22Rv1 (cell line): Measurements from ENCODE around the gene RTL1.

Experiments used
- ZFX ChIP-seq: fragments of 450-650 bp; IDR thresholded peaks from 2 replicates; pipeline ENCODE4 v1.6.1; 2017; ENCODE audit warnings: antibody characterized with exemption, borderline replicate concordance
- TF ChIP-seq, protein P1 (sequence below): fragments of 450-650 bp; IDR thresholded peaks from 2 replicates; pipeline ENCODE4 v1.5.1; 2017; ENCODE audit warnings: mild to moderate bottlenecking

DNA sequence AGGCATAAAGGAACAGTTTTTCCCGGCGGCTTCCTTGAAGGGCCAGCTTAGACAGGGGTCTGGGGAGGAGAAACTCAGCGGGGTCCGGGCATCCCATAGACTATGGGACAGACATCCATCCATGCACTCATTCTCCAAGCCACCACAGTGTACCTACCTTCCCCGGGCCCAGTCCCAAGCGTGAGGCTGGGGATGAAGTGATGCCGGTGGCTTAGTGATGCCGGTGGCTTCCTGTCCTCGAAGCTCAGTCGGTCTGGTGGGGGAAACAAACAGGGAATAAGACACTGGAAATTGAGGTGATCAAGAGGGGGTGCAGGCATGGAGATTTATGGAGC lies 421 bp downstream of the RTL1 start:
- TF ChIP-seq, protein P1, sequence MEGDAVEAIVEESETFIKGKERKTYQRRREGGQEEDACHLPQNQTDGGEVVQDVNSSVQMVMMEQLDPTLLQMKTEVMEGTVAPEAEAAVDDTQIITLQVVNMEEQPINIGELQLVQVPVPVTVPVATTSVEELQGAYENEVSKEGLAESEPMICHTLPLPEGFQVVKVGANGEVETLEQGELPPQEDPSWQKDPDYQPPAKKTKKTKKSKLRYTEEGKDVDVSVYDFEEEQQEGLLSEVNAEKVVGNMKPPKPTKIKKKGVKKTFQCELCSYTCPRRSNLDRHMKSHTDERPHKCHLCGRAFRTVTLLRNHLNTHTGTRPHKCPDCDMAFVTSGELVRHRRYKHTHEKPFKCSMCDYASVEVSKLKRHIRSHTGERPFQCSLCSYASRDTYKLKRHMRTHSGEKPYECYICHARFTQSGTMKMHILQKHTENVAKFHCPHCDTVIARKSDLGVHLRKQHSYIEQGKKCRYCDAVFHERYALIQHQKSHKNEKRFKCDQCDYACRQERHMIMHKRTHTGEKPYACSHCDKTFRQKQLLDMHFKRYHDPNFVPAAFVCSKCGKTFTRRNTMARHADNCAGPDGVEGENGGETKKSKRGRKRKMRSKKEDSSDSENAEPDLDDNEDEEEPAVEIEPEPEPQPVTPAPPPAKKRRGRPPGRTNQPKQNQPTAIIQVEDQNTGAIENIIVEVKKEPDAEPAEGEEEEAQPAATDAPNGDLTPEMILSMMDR, result no peak
- no peak for TF ChIP-seq ZFX
